NCI-H2081 treated with DMSO at 0.1 percent for 48 hours (cell line): ENCODE results near the gene KAT6B.

ENCODE experiments used
- DNase-seq: peaks from one replicate; lab custom pipeline; 2025; lab: John Stamatoyannopoulos, UW

KAT6B gene

DNA sequence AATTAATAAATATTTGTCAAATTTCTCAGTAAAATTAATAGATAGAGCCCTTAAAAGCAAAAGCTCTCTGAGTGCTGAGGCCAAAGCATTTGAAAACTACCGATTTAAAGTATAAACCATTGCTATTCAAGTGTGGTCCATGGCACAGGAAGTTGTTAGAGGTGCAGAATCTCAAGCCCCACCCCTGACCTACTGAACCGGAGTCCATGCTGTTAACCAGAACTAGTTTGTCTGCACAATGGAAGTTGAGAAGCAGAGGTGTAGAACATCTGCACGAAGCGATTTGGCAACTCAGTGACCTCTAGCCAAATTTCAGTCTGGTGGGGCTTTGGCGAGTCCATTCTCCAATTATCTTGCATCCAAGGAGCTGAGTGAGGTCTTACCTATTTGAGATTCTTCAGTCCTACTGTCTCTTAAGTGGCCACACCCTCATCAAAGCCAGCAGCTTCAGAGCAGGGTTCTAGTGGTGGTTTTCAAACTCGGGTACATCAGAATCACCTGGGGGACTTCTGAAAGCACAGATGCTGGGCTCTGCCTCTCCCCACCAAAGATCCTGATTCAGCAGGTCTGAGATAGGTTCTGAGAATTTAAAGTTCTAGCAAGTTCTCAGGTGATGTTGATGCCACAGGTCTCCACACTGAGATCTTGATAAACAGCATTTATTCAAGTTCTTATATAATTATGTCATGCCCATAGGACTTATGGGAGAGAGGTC lies 188.3 kb downstream of the KAT6B start:
- no peak for DNase-seq

- DNase-seq: no peak
These were observed 189.0 kb downstream of the KAT6B start for GRCh38 chr10:75015442-75015841.

DNA sequence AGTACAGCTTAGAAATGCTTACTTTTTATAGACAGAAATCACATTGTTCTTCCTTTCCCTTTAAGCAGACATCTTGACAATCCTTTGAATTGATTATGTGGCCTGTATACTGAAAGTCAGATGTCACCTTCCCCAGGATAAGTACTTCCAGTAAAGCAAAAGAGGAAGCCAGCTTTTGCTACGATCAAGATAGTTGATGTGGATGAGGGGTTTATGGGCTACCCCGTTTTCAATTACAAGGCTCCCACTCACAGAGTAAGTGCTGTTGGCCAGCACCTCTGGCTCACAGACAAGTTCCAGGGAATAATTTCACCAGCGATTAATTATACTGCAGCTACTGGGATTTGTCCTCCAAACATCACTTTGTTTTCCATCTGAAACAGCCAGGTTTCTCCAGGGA lies 189.9 kb downstream of the KAT6B start:
- DNase-seq: no peak

- DNase-seq: no peak
These were observed 191.9 kb downstream of the KAT6B start for GRCh38 chr10:75018251-75018650.

GRCh38 chr10:75018686-75019307 lies 192.4 kb downstream of the KAT6B start:
- DNase-seq: peak; percentile 51

DNA sequence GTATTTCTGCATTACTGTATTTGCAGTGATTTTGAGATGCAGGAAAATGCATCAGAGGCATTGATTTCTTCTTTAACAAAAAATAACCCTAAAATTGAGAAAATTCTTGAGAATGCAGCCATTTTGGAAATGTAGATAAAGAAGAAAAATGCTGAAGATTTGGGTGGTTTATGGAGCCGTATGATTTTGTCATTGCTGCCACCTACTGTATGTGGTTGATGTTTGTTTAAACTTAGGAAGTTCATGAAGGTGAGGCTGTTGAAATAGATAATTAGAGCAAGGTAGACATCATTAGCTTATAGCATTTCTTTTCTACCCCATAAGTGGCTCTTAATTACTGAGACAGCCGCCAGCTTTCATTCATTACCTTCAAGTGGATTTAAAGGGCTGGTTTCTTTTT lies 193.0 kb downstream of the KAT6B start:
- DNase-seq: no peak

DNA sequence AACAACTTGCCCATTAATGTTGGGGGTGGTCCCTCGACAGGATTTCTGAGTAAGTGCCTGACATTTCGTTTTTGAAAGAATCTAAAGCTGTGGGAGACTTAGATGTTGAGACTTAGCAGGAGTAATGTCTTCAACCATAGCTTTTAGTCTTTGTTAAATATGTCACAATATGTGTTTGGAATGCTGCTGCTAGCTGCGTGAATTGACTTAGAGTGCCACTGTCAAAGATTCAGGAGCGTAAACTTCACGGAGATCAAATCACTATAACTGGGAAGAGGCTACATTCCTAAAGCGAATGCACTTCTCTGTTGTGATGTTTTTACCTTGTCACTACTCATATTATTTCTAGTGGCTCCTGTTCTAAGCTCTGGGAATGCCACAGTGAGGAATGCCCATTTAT lies 193.8 kb downstream of the KAT6B start:
- DNase-seq: no peak

DNA sequence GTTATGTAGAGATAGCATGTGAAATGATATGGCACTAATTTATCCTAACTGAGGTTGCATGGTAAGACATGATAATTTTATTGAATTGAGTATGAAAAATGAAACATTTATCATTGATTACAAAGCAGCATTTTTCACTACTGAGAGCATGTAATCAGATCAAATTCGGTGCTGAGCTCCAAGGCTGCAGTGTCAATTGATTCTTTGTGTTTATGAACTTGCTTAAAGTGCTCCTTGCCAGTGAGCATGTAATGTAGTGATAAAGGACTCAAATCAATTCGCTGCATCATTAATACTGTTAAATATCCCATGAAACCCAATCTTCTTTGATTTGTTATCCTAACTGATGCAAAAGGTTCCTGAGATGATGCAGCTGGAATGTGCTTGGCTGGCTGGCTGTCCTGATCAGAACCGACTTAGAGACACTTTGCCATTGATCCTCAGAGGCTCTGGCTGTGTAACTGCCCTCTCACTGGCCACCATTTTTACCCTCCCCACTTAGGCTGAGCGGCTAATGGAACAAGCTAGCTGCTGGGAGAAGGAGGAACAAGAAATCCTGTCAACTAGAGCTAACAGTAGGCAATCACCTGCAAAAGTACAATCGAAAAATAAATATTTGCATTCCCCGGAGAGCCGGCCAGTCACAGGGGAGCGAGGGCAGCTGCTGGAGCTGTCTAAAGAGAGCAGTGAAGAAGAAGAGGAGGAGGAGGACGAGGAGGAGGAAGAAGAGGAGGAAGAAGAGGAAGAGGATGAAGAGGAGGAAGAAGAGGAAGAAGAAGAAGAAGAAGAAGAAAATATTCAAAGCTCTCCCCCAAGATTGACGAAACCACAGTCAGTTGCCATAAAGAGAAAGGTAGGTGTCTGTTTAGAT lies 195.2 kb downstream of the KAT6B start:
- peak; percentile 30 for DNase-seq

DNA sequence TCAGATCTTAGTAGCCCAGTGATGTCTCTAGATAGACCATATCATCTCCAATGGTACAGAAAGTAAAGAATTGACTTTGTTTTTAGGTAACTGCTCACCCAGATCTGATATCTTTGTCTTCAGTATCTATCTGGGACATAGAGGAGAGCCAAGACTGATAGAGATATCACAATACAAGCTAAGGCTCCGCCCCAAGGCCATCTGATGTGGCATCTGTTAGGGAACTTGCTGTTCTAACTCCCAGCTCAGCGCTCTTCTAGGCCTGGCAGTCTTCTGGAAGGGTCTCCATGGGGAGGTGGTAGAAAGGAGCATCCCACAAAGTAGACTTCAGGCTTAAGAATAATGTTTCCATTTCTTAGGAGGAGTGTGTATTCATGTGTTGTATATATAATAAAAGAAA lies 196.7 kb downstream of the KAT6B start:
- no peak for DNase-seq

DNA sequence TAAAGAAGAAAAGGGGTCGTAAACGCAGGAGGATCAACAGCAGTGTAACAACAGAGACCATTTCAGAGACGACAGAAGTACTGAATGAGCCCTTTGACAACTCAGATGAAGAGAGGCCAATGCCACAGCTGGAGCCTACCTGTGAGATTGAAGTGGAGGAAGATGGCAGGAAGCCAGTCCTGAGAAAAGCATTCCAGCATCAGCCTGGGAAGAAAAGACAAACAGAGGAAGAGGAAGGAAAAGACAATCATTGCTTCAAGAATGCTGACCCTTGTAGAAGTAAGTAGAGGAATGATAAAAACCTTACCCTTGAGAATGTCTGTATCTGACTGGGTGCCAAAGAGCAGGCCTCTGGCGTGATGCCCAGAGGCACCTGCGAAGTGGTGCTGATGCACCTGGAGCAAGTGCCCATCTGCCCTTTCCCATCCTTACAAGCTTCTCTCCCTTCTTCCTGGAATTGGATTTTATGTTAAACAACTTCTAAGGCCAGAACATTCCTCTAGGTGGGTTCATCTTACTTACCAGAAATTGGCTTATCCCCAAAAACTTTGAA lies 198.6 kb downstream of the KAT6B start:
- no peak for DNase-seq

DNA sequence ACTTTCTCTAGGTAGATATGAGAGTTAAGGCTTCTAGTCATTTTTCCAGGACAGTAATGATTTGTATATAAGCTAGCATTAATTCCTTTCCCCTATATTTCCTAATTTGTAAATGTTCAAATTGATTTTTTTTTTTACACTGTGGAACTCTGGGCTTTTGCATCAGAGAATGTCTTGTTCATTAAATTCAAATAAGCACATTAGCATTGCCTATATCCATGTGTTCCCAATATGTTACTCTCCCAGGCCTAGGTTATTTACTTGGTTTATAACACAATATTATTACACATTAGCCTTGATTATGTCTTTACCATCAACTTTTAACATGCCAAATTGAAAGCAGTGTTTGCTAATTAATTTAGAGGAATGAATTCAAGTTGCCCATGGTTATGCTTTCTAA lies 201.6 kb downstream of the KAT6B start:
- DNase-seq: no peak

DNA sequence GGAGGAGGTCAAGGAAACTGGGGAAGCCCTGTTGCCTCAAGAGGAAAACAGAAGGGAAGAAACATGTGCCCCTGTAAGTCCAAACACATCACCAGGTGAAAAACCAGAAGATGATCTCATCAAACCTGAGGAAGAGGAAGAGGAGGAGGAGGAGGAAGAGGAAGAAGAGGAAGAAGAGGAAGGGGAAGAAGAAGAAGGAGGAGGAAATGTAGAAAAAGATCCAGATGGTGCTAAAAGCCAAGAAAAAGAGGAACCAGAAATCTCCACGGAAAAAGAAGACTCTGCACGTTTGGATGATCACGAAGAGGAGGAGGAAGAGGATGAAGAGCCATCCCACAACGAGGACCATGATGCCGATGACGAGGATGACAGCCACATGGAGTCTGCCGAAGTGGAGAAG lies 202.3 kb downstream of the KAT6B start:
- DNase-seq: no peak

DNA sequence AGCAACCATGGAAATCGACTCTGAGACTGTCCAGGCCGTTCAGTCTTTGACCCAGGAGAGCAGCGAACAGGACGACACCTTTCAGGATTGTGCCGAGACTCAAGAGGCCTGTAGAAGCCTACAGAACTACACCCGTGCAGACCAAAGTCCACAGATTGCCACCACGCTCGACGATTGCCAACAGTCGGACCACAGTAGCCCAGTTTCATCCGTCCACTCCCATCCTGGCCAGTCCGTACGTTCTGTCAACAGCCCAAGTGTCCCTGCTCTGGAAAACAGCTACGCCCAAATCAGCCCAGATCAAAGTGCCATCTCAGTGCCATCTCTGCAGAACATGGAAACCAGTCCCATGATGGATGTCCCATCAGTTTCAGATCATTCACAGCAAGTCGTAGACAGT lies 203.0 kb downstream of the KAT6B start:
- no peak for DNase-seq

GRCh38 chr10:75029857-75030256 lies 203.5 kb downstream of the KAT6B start:
- no peak for DNase-seq

GRCh38 chr10:75030371-75030770 lies 204.0 kb downstream of the KAT6B start:
- DNase-seq: no peak

- no peak for DNase-seq
These were observed 205.7 kb downstream of the KAT6B start for GRCh38 chr10:75032119-75032518.

GRCh38 chr10:75032813-75033212 lies 206.4 kb downstream of the KAT6B start:
- no peak for DNase-seq

DNA sequence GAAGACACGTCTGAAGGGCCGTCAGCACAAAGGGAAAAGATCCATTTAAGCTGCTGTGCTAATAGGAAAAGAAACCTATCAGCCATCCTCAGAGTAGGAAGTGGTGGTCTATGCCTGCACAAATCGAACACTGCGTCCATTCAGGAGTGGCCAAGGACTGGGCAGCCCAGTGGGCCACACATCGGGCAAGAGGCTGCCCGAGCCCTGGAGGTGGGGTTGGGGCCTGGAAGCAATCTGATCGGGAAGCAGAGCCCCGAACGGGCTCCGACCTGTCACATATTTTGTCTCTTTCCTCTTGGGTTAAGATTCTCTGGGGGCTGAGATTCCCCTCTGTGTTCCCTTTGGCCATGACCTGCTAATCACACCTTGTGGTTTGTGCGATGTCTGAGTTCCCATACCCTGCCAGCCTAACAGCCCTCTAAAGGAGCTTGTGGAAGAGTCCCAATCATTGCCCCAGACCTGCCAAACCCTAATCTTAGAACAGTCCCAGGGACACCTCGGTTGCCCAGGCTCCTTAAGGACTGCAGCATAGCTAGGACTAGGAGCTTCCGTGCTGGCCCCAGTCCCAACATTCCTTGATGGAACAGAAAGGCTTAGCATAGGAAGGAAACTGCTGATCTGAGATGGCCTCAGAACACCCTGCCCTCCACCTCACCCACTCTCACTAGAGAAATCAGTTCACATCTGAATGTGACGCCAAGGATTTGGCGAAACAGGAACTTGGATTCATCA lies 207.2 kb downstream of the KAT6B start:
- no peak for DNase-seq

- no peak for DNase-seq
These were observed 207.7 kb downstream of the KAT6B start for GRCh38 chr10:75034131-75034512.

GRCh38 chr10:75034714-75035258 lies 208.4 kb downstream of the KAT6B start:
- no peak for DNase-seq

- DNase-seq: no peak
These were observed 209.7 kb downstream of the KAT6B start for GRCh38 chr10:75035975-75036708.
